ENCODE data around the gene COMMD3.

Gene COMMD3

DNA sequence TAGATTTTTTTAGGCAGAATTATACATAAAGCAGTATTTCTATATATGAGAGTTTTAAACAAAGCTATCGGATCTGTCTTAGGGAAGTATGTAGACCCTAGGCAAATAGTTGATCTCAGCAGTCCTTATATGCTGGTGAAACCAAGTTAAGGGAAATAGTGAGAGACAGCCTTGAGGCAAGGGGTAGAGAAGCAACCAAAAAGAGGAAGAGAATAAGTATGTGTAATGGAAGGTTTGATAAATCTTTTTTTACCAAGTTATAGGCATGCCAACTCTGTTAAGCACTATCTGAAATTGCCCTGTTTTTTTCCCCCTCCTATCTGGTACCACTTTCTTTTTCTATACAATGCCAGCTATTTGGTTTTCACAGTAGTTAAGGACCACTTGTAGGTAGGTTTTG, 49.0 kb downstream of the COMMD3 start:
- Histone ChIP-seq H3K27me3 (replicated peaks; ENCODE audit: control insufficient read depth, insufficient read depth, low read length, poor library complexity, severe bottlenecking) (no peaks in the 10 kb centered on the region), H3K4me3 (ENCODE audit: insufficient read depth, low read depth, low read length, poor library complexity, severe bottlenecking) (no peak overlapping the region), H3K36me3 (ENCODE audit: control insufficient read depth, insufficient read depth, low read length) (no peaks in the 10 kb centered on the region), H3K4me1 (ENCODE audit: control insufficient read depth, insufficient read depth, low read length, poor library complexity, severe bottlenecking) (no peaks in the 10 kb centered on the region), H3K27ac (ENCODE audit: insufficient read depth, low read length, poor library complexity, severe bottlenecking) (no peak overlapping the region), H3K9me3 (ENCODE audit: control insufficient read depth, low read length) (no peaks in the 10 kb centered on the region)
- no peak for DNase-seq

DNA sequence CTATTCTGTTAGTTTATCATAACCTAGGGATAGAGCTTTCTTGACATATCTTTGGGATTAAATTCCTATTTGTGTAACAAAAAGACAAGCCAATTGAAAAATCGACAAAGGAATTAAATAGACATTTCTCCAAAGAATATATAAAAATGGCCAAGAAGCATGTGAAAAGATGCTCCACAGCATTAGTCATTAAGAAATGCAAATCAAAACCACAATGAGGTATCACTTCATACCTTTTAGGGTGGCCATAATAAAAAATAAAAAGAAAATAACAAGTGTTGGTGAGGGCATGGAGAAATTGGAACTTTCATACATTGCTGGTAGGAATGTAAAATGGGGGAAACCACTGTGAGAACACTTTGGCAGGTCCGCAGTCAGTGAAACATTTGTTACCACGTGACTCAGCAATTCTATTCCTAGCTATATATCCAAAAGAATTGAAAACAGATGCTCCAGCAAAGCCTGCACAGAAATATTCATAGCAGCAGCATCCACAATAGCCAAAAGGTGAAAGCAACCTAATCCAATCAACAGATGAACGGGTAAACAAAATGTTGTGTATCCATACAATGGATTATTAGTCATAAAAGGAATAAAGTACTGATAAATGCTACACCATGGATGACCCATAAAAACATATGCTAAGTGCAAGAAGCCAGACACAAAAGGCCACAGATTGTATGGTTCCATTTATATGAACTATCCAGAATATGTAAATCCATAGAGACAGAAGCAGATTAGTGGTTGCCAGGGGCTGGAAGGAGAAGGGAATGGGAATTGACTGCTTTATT, 49.7 kb downstream of the COMMD3 start:
- Histone ChIP-seq H3K9me3 (ENCODE audit: control insufficient read depth, low read length) (no peaks in the 10 kb centered on the region), H3K4me3 (ENCODE audit: insufficient read depth, low read depth, low read length, poor library complexity, severe bottlenecking) (no peak overlapping the region), H3K4me1 (ENCODE audit: control insufficient read depth, insufficient read depth, low read length, poor library complexity, severe bottlenecking) (no peaks in the 10 kb centered on the region), H3K27me3 (replicated peaks; ENCODE audit: control insufficient read depth, insufficient read depth, low read length, poor library complexity, severe bottlenecking) (no peaks in the 10 kb centered on the region), H3K36me3 (ENCODE audit: control insufficient read depth, insufficient read depth, low read length) (no peaks in the 10 kb centered on the region), H3K27ac (ENCODE audit: insufficient read depth, low read length, poor library complexity, severe bottlenecking) (no peak overlapping the region)
- no peak for DNase-seq

GRCh38 chr10:22366435-22366703, 50.2 kb downstream of the COMMD3 start:
- no peak overlapping the region for H3K27ac ChIP-seq (ENCODE audit: insufficient read depth, low read length, poor library complexity, severe bottlenecking)
- H3K4me1 ChIP-seq (ENCODE audit: control insufficient read depth, insufficient read depth, low read length, poor library complexity, severe bottlenecking), result no peaks in the 10 kb centered on the region

GRCh38 chr10:22366771-22367170, 50.6 kb downstream of the COMMD3 start:
- Histone ChIP-seq H3K27me3 (replicated peaks; ENCODE audit: control insufficient read depth, insufficient read depth, low read length, poor library complexity, severe bottlenecking) (no peaks in the 10 kb centered on the region), H3K27ac (ENCODE audit: insufficient read depth, low read length, poor library complexity, severe bottlenecking) (no peak overlapping the region), H3K4me1 (ENCODE audit: control insufficient read depth, insufficient read depth, low read length, poor library complexity, severe bottlenecking) (no peaks in the 10 kb centered on the region), H3K9me3 (ENCODE audit: control insufficient read depth, low read length) (no peaks in the 10 kb centered on the region), H3K36me3 (ENCODE audit: control insufficient read depth, insufficient read depth, low read length) (no peaks in the 10 kb centered on the region), H3K4me3 (ENCODE audit: insufficient read depth, low read depth, low read length, poor library complexity, severe bottlenecking) (no peak overlapping the region)
- DNase-seq, result no peak

More at GRCh38 chr10:22366435-22366703, 50.2 kb downstream of the COMMD3 start:
- H3K27me3 ChIP-seq (replicated peaks; ENCODE audit: control insufficient read depth, insufficient read depth, low read length, poor library complexity, severe bottlenecking), result no peaks in the 10 kb centered on the region
- H3K36me3 ChIP-seq (ENCODE audit: control insufficient read depth, insufficient read depth, low read length), result no peaks in the 10 kb centered on the region
- DNase-seq, result no peak
- no peaks in the 10 kb centered on the region for H3K9me3 ChIP-seq (ENCODE audit: control insufficient read depth, low read length)
- H3K4me3 ChIP-seq (ENCODE audit: insufficient read depth, low read depth, low read length, poor library complexity, severe bottlenecking), result no peak overlapping the region

DNA sequence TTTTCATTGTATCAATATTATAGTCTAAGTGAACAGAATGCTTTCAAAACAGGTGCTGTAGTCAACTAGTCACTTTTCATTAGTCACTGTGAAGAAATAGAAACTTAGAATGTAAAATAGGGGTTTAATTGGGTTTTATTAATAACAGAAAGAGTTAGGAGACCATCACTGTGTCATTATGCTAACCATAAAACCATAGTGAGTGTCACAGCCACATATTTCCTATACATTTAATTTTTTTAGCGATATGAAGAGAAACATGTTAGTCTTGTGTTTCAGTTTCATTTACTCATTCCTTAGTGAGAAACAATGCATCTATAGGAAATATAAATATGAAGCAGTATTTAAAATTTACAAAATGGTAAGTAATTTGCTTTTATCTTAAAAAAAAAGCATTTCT, 51.3 kb downstream of the COMMD3 start:
- no peak overlapping the region for H3K4me3 ChIP-seq (ENCODE audit: insufficient read depth, low read depth, low read length, poor library complexity, severe bottlenecking)
- no peaks in the 10 kb centered on the region for H3K9me3 ChIP-seq (ENCODE audit: control insufficient read depth, low read length)
- H3K27me3 ChIP-seq (replicated peaks; ENCODE audit: control insufficient read depth, insufficient read depth, low read length, poor library complexity, severe bottlenecking), result no peaks in the 10 kb centered on the region
- DNase-seq, result no peak
- no peaks in the 10 kb centered on the region for H3K4me1 ChIP-seq (ENCODE audit: control insufficient read depth, insufficient read depth, low read length, poor library complexity, severe bottlenecking)
- H3K36me3 ChIP-seq (ENCODE audit: control insufficient read depth, insufficient read depth, low read length), result no peaks in the 10 kb centered on the region
- H3K27ac ChIP-seq (ENCODE audit: insufficient read depth, low read length, poor library complexity, severe bottlenecking), result no peak overlapping the region

GRCh38 chr10:22368402-22368801, 52.2 kb downstream of the COMMD3 start:
- Histone ChIP-seq H3K27ac (ENCODE audit: insufficient read depth, low read length, poor library complexity, severe bottlenecking) (no peak overlapping the region), H3K4me1 (ENCODE audit: control insufficient read depth, insufficient read depth, low read length, poor library complexity, severe bottlenecking) (no peaks in the 10 kb centered on the region), H3K9me3 (ENCODE audit: control insufficient read depth, low read length) (no peaks in the 10 kb centered on the region), H3K27me3 (replicated peaks; ENCODE audit: control insufficient read depth, insufficient read depth, low read length, poor library complexity, severe bottlenecking) (no peaks in the 10 kb centered on the region), H3K4me3 (ENCODE audit: insufficient read depth, low read depth, low read length, poor library complexity, severe bottlenecking) (no peak overlapping the region), H3K36me3 (ENCODE audit: control insufficient read depth, insufficient read depth, low read length) (no peaks in the 10 kb centered on the region)
- DNase-seq, result no peak

DNA sequence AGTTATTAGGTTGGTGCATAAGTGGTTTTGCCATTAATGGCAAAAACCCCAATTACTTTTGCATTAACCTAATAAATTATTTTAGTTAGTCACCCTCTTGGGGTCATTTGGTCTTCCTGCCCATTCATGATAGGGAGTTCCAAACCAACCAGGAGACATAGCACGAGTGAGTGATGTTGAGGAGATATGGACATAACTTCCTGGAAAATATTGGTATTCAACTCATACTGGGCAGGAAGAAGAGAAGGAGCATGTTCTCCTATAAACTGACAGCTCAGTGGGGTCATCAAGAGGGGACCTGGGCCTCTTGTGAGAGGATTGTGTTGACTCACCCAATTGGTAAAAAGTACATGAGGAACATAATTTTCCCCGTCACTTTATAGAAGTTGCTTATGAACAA, 52.8 kb downstream of the COMMD3 start:
- H3K27me3 ChIP-seq (replicated peaks; ENCODE audit: control insufficient read depth, insufficient read depth, low read length, poor library complexity, severe bottlenecking), result no peaks in the 10 kb centered on the region
- no peak overlapping the region for H3K4me3 ChIP-seq (ENCODE audit: insufficient read depth, low read depth, low read length, poor library complexity, severe bottlenecking)
- H3K27ac ChIP-seq (ENCODE audit: insufficient read depth, low read length, poor library complexity, severe bottlenecking), result no peak overlapping the region
- no peak for DNase-seq
- H3K36me3 ChIP-seq (ENCODE audit: control insufficient read depth, insufficient read depth, low read length), result no peaks in the 10 kb centered on the region
- H3K9me3 ChIP-seq (ENCODE audit: control insufficient read depth, low read length), result no peaks in the 10 kb centered on the region
- no peaks in the 10 kb centered on the region for H3K4me1 ChIP-seq (ENCODE audit: control insufficient read depth, insufficient read depth, low read length, poor library complexity, severe bottlenecking)

GRCh38 chr10:22369434-22370072, 53.4 kb downstream of the COMMD3 start:
- no peaks in the 10 kb centered on the region for H3K27me3 ChIP-seq (replicated peaks; ENCODE audit: control insufficient read depth, insufficient read depth, low read length, poor library complexity, severe bottlenecking)
- H3K9me3 ChIP-seq (ENCODE audit: control insufficient read depth, low read length), result no peaks in the 10 kb centered on the region
- DNase-seq, result no peak
- H3K4me1 ChIP-seq (ENCODE audit: control insufficient read depth, insufficient read depth, low read length, poor library complexity, severe bottlenecking), result no peaks in the 10 kb centered on the region
- H3K27ac ChIP-seq (ENCODE audit: insufficient read depth, low read length, poor library complexity, severe bottlenecking), result no peak overlapping the region
- H3K4me3 ChIP-seq (ENCODE audit: insufficient read depth, low read depth, low read length, poor library complexity, severe bottlenecking), result no peak overlapping the region
- H3K36me3 ChIP-seq (ENCODE audit: control insufficient read depth, insufficient read depth, low read length), result no peaks in the 10 kb centered on the region

All from effector memory CD4-positive, alpha-beta T cell (primary cell).